Measurements from ENCODE around the gene RGS17.
"Not testable (repeated sequence)": the region's sequence is repeated elsewhere in the genome, so short reads cannot be mapped to it uniquely, and the experiment has no call there.

Gene RGS17

GRCh38 chr6:152981989-152982903, 148.8 kb downstream of the RGS17 start:
- DNase-seq = no peak

- no peak for DNase-seq
Measured at GRCh38 chr6:152981219-152981618, 149.9 kb downstream of the RGS17 start.

- no peak for DNase-seq
Measured at GRCh38 chr6:152980656-152981055, 150.4 kb downstream of the RGS17 start.

- DNase-seq = no peak
Measured at GRCh38 chr6:152979116-152979515, 152.0 kb downstream of the RGS17 start.

GRCh38 chr6:152978058-152978457, 153.0 kb downstream of the RGS17 start:
- no peak for DNase-seq

- DNase-seq = no peak
Measured at GRCh38 chr6:152977556-152977955, 153.5 kb downstream of the RGS17 start.

GRCh38 chr6:152976749-152977148, 154.3 kb downstream of the RGS17 start:
- DNase-seq = no peak

- no peak for DNase-seq
Measured at GRCh38 chr6:152975204-152975915, 155.7 kb downstream of the RGS17 start.

GRCh38 chr6:152973916-152974315, 157.2 kb downstream of the RGS17 start:
- no peak for DNase-seq

- DNase-seq = no peak
Measured at GRCh38 chr6:152969688-152970418, 161.2 kb downstream of the RGS17 start.

GRCh38 chr6:152966168-152966894, 164.8 kb downstream of the RGS17 start:
- not testable (repeated sequence) for DNase-seq

GRCh38 chr6:152959333-152959732, 171.7 kb downstream of the RGS17 start:
- no peak for DNase-seq

- DNase-seq = no peak
Measured at GRCh38 chr6:152957796-152958195, 173.3 kb downstream of the RGS17 start.

All from effector CD4-positive, alpha-beta T cell (primary cell).